ENCODE measurements around the gene ACER3.
"Not testable (repeated sequence)": the region's sequence is repeated elsewhere in the genome, so short reads cannot be mapped to it uniquely, and the experiment has no call there.

ACER3 gene

GRCh38 chr11:76946223-76946622, 85.5 kb downstream of the ACER3 start:
- no peak for TF ChIP-seq CTCF (IDR thresholded peaks at IDR 0.05; ENCODE audit: control insufficient read depth, insufficient read depth, low read depth, low read length, missing control alignments)
- no peak overlapping the region for H3K4me3 ChIP-seq (ENCODE audit: control insufficient read depth, low read depth, low read length)
- no peak for DNase-seq (ENCODE audit: low read depth)

GRCh38 chr11:76947190-76947589, 86.5 kb downstream of the ACER3 start:
- H3K4me3 ChIP-seq (ENCODE audit: control insufficient read depth, low read depth, low read length), result no peak overlapping the region
- TF ChIP-seq CTCF (IDR thresholded peaks at IDR 0.05; ENCODE audit: control insufficient read depth, insufficient read depth, low read depth, low read length, missing control alignments), result no peak
- DNase-seq (ENCODE audit: low read depth), result no peak

GRCh38 chr11:76947800-76948199, 87.1 kb downstream of the ACER3 start:
- H3K4me3 ChIP-seq (ENCODE audit: control insufficient read depth, low read depth, low read length), result no peak overlapping the region
- TF ChIP-seq CTCF (IDR thresholded peaks at IDR 0.05; ENCODE audit: control insufficient read depth, insufficient read depth, low read depth, low read length, missing control alignments), result no peak
- no peak for DNase-seq (ENCODE audit: low read depth)

- TF ChIP-seq CTCF (IDR thresholded peaks at IDR 0.05; ENCODE audit: control insufficient read depth, insufficient read depth, low read depth, low read length, missing control alignments), result no peak
- no peak overlapping the region for H3K4me3 ChIP-seq (ENCODE audit: control insufficient read depth, low read depth, low read length)
- DNase-seq (ENCODE audit: low read depth), result no peak
Observed at GRCh38 chr11:76955459-76956114, 94.9 kb downstream of the ACER3 start.

- DNase-seq (ENCODE audit: low read depth), result no peak
- no peak overlapping the region for H3K4me3 ChIP-seq (ENCODE audit: control insufficient read depth, low read depth, low read length)
- no peak for TF ChIP-seq CTCF (IDR thresholded peaks at IDR 0.05; ENCODE audit: control insufficient read depth, insufficient read depth, low read depth, low read length, missing control alignments)
Observed at GRCh38 chr11:76962583-76963416, 102.1 kb downstream of the ACER3 start.

GRCh38 chr11:76963417-76964168, 102.9 kb downstream of the ACER3 start:
- not testable (repeated sequence) for DNase-seq (ENCODE audit: low read depth); H3K4me3 ChIP-seq (ENCODE audit: control insufficient read depth, low read depth, low read length)

- DNase-seq (ENCODE audit: low read depth), result no peak
- no peak for TF ChIP-seq CTCF (IDR thresholded peaks at IDR 0.05; ENCODE audit: control insufficient read depth, insufficient read depth, low read depth, low read length, missing control alignments)
- no peak overlapping the region for H3K4me3 ChIP-seq (ENCODE audit: control insufficient read depth, low read depth, low read length)
Observed at GRCh38 chr11:76972051-76972450, 111.3 kb downstream of the ACER3 start.

All from AG09309 (cell line).